GM19372 (cell line): ENCODE data around the gene KCNJ16.
"Not testable (repeated sequence)": the region's sequence is repeated elsewhere in the genome, so short reads cannot be mapped to it uniquely, and the experiment has no call there.

Source experiments
- ATAC-seq: cut with Tn5 transposase; IDR thresholded peaks from one replicate; pipeline ENCODE4 v1.9.1; 2021; ENCODE audit warnings: mild to moderate bottlenecking, low read depth, moderate library complexity; ENCODE audit not compliant: unreplicated experiment

KCNJ16 gene

DNA sequence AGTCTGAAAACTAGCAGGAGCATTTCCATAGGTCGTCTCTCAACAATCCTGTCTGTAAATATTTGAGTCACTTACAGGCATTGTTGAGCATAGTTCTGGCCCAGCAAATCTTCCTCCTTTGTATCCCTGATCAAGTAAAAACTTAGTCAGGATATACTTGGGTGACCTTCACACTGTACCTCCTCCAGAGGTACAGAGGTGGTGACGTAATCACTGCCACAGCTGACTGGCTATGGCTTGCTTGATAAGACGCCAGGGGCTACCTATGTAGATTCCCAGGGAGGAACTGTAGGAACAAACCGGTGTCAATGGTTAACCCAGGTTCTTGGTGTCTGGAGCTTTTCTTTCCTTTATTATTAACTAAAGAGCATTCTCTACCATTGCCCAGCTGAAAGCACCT, at the start of gene KCNJ16:
Gene KCNJ16 (plus strand): TSS at position 270 of the 400 bp plus-strand sequence. CDS start 56,863 bp downstream, outside the sequence.
- ATAC-seq: no peak

GRCh38 chr17:70028397-70028796, 46.6 kb upstream of the KCNJ16 start:
- no peak for ATAC-seq

DNA sequence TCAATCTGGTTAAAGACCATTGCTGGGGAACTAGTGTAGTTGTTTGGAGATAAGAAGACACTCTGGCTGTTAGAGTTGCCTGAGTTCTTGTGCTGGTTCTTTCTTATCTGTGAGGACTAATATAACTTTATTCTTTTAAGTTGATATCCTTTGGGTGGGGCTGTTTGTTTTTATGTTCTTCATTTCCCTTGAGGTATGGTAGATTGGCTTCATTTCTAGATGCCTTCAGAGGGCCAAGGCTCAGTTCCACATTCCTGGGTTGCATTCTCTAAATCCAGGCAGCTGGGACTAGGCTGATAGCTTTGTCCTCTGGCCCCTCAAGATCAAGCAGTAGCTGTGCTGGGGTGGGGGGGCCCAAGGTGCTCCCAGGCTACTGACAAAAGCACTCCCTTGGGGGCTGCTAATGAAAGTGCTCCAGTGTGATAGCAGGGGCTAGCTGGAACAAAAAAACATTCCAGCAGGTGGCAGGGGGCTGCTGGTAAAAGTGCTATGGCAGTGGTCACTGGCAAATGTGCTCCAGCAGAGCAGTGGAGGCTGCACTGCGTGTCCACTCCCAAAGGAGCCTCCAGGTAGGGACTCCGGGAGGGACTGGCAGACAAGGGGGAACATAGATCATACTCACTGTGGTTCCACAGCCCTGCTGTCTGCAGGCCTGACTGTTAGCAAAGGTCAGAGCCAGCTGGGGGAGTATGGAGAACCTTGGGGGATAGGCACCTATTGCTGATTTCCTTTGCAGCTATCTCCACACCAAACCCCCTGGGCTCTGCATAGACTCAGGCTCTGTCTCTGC, 45.9 kb upstream of the KCNJ16 start:
- no peak for ATAC-seq

GRCh38 chr17:70030371-70030770, 44.7 kb upstream of the KCNJ16 start:
- ATAC-seq: no peak

DNA sequence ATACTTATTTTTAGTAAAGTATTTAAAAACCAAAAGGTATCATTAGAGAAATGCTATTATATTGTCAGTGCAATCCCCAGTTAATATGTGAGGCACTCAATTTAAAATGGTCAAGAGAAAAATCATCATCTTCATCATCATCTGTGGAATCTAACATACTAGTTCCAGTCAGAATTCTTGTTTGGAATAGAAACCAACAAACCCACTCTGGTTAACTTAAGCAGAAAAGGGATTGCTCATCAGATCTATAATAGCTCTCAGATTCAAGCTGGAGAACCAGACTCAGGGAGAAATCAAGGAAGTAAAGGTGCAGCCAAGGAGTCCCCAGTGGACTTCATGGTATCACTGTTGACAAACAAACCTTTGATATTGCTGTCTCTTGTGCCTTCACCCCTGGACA, 43.7 kb upstream of the KCNJ16 start:
- ATAC-seq: no peak

- no peak for ATAC-seq
These were observed 41.9 kb upstream of the KCNJ16 start for GRCh38 chr17:70033165-70033564.

- no peak for ATAC-seq
These were observed 40.9 kb upstream of the KCNJ16 start for GRCh38 chr17:70034158-70034557.

GRCh38 chr17:70037498-70037897, 37.5 kb upstream of the KCNJ16 start:
- ATAC-seq: no peak

- no peak for ATAC-seq
These were observed 34.7 kb upstream of the KCNJ16 start for GRCh38 chr17:70040336-70040735.

DNA sequence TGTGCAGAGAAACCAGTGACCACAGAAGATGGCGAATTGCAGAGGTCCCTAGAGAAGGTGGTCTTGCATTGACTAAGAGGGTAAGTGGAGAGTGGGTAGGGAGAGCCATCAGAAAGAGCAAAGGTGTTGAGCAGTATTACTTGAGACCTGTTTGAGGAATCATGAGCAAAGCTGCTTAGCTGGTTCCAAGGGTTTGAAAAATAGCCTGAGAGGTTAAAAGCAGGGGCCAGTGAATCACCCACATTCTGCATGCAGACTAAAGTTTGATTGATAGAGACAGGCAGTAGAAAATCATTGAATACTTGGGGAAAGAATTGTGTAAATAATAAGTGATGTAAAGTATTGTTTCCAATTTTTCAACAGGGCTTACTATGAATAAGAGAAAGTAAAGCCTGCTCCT, 34.0 kb upstream of the KCNJ16 start:
- no peak for ATAC-seq

DNA sequence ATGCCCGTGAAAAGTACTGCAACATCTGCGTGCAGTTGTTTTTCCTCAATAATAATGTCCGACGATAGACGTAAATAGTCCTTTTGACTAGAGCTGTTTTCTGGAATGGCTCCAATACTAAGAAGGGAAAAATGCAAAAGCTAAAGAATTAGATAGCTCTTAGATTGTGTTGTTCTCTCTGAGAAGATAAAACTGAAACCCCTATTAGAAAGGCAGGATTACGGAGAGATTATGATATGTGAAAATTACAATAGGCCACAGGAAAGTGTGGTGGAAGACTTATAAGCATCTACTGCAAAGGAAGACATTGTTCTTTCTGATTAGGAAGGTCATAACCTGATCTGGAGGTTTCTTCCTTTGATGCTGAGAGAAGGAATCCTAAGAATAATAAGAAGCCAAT, 33.5 kb upstream of the KCNJ16 start:
- ATAC-seq: no peak

DNA sequence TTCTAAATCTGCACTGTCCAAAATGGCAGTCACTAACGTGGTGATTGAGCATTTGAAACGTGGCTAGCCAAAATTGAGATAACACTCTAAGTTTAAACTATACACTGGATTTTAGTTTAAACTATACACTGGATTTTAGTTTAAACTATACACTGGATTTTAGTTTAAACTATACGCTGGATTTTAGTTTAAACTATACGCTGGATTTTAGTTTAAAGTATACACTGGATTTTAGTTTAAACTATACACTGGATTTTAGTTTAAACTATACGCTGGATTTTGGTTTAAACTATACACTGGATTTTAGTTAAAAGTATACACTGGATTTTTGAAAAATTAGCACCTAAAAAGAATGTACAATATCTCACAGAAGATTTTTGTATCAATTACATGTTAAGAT, 29.2 kb upstream of the KCNJ16 start:
- not testable (repeated sequence) for ATAC-seq

DNA sequence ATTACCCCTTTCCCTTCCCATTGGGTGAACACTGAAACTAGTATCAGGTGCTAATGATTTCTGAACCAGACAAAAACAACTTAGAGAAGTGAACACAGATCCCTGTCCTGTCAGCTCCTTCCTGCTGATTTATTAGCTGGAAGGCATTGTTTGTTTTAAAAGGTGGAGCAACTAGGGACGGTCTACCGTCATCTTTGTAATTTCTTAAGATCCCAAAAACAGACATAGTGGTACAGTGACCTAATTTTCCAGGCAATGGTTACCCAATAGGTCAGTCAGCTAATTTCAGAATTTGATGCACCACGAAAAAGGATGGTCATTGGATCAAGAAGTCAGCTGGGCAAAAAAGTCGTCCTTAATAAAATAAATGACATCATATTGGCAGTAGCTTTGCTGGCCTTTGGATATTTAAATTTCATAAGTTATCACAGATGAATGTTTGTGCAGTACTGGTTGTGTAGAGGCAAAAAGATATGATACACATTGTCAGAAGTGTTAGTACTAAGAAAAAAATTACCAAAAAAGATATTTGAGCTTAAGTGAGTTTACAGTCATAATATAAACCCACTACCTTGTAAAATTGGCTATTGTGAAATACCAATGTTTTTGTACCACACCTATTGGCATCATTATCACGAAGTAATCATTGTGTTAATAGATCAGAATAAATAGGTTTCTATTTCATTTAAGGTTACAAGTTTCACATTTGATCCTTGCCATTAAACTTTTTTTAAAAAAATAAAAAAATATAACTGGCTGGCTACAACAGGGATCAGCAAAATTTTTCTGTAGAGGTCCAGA, 27.2 kb upstream of the KCNJ16 start:
- no peak for ATAC-seq

DNA sequence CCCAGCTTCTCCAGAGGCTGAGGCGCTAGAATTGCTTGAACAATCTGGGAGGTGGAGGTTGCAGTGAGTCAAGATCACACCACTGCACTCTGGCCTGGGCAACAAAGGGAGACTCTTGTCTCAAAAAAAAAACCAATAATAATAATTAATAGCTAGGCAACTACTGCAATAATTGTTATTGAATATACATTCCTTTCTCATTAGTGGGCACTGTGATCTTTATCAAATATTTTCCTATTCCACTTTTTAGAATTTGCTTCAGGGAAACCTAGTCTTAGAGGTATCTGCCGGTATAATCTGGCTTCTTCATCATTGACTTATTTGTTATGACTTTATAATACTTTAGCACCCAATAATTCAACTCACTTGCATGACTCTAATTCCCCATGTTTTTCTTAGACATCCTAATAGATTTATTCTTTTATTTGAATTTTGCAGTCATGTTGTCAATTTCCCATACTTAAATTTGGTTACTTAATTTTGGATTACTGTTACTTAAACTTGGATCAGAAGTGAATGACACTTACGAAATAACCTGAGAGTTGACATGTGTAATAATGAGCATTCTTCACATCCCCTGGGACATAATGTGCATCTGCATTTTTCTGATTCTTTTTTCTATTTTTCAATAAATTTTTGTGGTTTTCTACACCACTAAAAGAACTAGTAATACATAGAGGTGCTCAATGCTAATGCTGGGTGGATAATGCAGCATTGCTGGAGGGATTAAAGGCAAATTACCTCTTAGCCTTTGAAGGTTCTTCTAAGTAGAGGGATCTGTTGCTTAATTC, 25.0 kb upstream of the KCNJ16 start:
- ATAC-seq: no peak

DNA sequence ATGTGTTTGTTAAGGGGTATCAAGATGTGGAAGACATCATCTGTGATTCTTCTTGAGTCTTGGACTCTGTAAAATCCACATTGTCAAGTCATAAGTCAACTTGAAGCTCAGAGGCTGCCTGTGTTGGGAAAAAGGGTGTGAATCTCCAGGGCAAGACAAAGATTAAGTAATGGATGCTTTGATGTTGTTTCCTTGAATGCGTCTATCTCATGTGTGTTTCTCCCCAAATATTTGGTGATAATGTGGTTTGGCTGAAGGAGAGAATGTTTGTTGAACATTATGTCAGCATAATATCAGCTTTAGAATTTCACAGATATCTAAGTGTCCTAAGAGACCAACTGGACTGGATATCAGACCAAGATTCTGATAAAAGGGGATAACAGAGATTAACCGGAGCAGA, 24.1 kb upstream of the KCNJ16 start:
- ATAC-seq: no peak

DNA sequence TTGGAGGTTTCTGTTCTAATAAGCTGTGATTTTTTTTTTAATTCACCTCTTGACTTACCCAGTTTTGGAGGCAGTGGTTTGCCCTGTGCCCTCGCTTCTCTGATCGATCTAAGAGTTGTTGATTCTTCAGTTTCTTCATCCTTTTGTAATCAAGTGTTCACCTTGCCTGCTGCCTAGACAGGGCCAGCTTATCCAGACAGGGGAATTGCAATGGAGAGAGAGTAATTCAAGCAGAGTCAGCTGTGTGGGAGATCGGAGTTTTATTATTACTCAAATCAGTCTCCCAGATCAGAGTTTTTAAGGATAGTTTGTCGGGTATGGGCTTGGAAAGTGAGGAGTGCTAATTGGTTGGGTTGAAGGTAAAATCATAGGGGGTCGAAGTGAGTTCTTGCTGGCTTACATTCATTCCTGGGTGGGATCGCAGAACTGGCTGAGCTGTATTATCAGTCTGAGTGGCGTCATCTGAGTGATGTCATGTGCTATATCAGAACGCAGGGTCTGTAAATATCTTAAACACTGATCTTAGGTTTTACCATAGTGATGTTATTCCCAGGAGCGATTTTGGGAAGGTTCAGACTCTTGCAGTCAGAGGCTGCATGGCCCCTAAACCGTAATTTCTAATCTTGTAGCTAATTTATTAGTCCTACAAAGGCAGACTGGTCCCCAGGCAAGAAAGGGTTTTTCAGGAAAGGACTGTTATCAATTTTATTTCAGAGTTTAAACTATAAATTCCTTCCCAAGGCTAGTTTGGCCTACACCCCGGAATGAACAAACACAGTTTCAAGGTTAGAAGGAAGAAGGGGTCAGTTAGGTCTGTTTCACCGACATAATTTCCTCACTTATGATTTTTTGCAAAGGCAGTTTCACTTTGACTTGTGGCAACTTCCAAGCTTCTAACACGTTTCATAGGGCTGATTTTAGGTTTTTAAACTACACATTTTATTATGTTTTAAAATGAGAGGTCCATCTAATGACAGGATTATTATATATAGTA, 21.5 kb upstream of the KCNJ16 start:
- ATAC-seq: no peak

DNA sequence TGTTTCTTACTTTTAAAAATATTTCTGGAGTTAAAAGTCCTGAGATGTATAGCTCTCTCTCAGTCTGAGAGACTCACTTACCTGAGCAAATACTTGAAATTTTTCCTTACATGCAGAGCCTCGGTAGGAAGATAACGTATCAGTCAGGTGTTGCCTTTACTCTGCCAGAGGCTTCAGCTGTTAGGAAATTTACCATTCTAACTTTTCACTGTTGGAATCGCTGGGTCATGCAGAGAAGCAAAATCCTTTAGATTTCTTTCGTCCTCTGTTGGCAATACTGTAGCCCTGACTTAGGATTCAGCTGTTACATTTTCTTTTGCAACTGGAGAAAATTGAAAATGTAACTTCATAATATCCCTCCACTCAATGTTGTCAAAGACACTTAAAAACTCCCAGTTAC, 20.0 kb upstream of the KCNJ16 start:
- ATAC-seq: no peak

DNA sequence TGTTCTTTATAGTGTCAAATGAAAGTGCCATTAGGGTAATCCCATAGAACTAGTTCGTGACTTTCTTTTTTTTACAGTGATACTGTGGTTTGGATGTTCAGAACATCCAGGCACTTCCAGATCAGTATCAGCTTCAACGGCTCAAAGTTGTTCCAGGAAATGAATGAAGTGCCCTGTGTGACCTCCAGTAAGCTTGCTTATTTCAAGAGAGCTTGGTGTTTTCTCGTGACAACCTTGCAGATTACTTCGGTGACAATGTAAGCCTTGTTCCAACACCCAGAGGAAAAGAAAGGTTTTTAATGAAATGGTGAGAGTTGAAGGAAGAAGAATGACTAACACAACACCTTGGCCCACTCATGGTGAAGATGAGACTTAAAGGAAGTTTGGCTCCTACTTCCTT, 16.0 kb upstream of the KCNJ16 start:
- ATAC-seq: no peak

DNA sequence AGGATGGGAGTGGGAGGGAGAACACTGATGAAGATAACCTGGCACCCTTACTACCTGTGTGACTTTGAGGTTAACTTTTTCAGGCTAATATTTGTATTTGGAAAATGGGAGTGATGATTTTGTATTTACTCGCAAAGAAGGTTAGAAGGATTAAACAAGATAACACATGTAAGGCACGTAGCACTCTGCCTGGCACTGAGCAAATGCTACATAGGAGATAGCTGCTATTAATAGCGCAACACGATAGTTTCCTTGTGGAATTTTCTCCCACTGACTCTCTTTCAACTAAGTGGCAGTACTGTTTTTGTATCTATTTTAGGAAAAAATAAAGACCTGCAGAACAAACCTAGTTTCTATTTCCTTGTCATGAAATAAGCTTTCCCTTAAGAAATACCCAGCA, 15.4 kb upstream of the KCNJ16 start:
- ATAC-seq: no peak

DNA sequence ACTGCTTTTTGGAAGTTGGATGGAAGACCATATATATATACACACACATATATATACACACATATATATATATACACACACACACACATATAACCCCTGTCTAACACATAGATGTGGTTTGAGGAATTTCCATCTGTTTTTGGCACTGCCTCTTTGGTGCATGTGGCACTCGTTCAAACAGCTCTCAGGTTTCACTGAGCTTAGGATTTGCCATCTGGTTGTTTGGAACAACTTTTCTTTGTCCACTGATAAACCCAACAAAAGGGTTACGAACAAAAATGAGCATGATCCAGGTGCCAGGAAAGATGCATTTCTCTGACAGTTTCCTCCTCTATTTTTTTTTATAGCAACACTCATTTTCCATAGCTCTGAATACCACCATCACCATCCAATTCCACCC, 14.6 kb upstream of the KCNJ16 start:
- ATAC-seq: no peak
